Peyer's patch (tissue), 4 donors: ENCODE measurements around the gene NOTCH2.

ENCODE experiments used
- POLR2A ChIP-seq, 2 donors: fragments of 450-650 bp; IDR thresholded peaks; one replicate each; pipeline ENCODE4 v1.5.1; 2017; ENCODE audit warnings: antibody characterized with exemption in 2 of 2, mild to moderate bottlenecking in 2 of 2, moderate library complexity in 2 of 2
- TF ChIP-seq, protein P1 (sequence below), 6 experiments: fragments of 450-650 bp in 4 of 6; fragments of 200-600 bp in 2 of 6; sonication (generic) in 1 of 6; IDR thresholded peaks; one replicate each; pipeline ENCODE4 v1.5.1; 2017 to 2019; ENCODE audit warnings: antibody characterized with exemption in 6 of 6, mild to moderate bottlenecking in 3 of 6, moderate library complexity in 1 of 6

GRCh38 chr1:119958223-119958622, 111.2 kb downstream of the NOTCH2 start:
- TF ChIP-seq, protein P1, sequence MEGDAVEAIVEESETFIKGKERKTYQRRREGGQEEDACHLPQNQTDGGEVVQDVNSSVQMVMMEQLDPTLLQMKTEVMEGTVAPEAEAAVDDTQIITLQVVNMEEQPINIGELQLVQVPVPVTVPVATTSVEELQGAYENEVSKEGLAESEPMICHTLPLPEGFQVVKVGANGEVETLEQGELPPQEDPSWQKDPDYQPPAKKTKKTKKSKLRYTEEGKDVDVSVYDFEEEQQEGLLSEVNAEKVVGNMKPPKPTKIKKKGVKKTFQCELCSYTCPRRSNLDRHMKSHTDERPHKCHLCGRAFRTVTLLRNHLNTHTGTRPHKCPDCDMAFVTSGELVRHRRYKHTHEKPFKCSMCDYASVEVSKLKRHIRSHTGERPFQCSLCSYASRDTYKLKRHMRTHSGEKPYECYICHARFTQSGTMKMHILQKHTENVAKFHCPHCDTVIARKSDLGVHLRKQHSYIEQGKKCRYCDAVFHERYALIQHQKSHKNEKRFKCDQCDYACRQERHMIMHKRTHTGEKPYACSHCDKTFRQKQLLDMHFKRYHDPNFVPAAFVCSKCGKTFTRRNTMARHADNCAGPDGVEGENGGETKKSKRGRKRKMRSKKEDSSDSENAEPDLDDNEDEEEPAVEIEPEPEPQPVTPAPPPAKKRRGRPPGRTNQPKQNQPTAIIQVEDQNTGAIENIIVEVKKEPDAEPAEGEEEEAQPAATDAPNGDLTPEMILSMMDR (IDR thresholded peaks at IDR 0.05) = no peak
- no peak for TF ChIP-seq POLR2A (IDR thresholded peaks at IDR 0.05)
